Effector CD8-positive, alpha-beta T cell (primary cell): ENCODE results near the gene C1RL.

Experiments
- DNase-seq: peaks from one replicate; lab custom pipeline; 2025; lab: John Stamatoyannopoulos, UW

Gene C1RL

GRCh38 chr12:7137908-7138307, 28.9 kb upstream of the C1RL start:
- DNase-seq, result no peak

- DNase-seq, result no peak
Observed at GRCh38 chr12:7136676-7137075, 27.7 kb upstream of the C1RL start.

GRCh38 chr12:7136071-7136470, 27.1 kb upstream of the C1RL start:
- no peak for DNase-seq

- no peak for DNase-seq
Observed at GRCh38 chr12:7134396-7135166, 25.6 kb upstream of the C1RL start.

- no peak for DNase-seq
Observed at GRCh38 chr12:7131502-7131866, 22.5 kb upstream of the C1RL start.

- peak; percentile 24 for DNase-seq
Observed at GRCh38 chr12:7130701-7131501, 21.9 kb upstream of the C1RL start.

- peak; percentile 90 for DNase-seq
Observed at GRCh38 chr12:7129872-7130691, 21.1 kb upstream of the C1RL start, which contains the start of gene CLSTN3. Gene CLSTN3 (plus strand): TSS chr12:7130371. CDS start chr12:7130649, 278 bp downstream.

- no peak for DNase-seq
Observed at GRCh38 chr12:7129287-7129871, 20.4 kb upstream of the C1RL start.

GRCh38 chr12:7128681-7129286, 19.8 kb upstream of the C1RL start, which contains the start of gene RBP5:
Gene RBP5 (minus strand): TSS chr12:7128889. CDS start chr12:7128775, 114 bp downstream.
- DNase-seq, result no peak

- no peak for DNase-seq
Observed at GRCh38 chr12:7127916-7128626, 19.1 kb upstream of the C1RL start.

- no peak for DNase-seq
Observed at GRCh38 chr12:7125632-7126227, 16.7 kb upstream of the C1RL start.

GRCh38 chr12:7123806-7124522, 14.9 kb upstream of the C1RL start:
- DNase-seq, result no peak

GRCh38 chr12:7122811-7123769, 14.1 kb upstream of the C1RL start:
- DNase-seq, result no peak

- DNase-seq, result no peak
Observed at GRCh38 chr12:7121324-7121723, 12.3 kb upstream of the C1RL start.

GRCh38 chr12:7120166-7120565, 11.2 kb upstream of the C1RL start:
- DNase-seq, result no peak

- no peak for DNase-seq
Observed at GRCh38 chr12:7118881-7119280, 9.9 kb upstream of the C1RL start.

- no peak for DNase-seq
Observed at GRCh38 chr12:7117670-7118069, 8.7 kb upstream of the C1RL start.

GRCh38 chr12:7116916-7117315, 7.9 kb upstream of the C1RL start:
- no peak for DNase-seq
